Measurements from ENCODE around the gene PEX14.

The PEX14 gene

DNA sequence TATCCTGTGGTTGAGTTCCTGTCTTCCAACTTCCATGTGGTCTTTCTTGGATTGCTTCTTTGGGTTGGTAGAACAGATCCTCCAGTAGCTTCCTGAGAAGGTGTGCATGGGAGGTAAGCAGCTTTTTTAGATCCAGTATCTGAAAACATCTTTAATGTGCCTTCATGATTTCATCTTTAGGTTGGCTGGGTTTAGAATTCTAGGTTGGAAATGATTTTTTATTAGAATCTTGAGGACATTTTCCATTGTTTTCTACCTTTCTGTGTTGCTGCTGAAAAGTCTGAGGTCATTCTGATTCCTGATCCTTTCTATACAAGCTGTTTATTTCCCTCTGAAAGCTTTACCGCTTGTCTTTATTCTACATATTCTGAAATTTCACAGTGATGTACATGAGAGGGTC, 94.8 kb downstream of the PEX14 start:
- TF ChIP-seq YY1 (IDR thresholded peaks at IDR 0.05; ENCODE audit: insufficient read depth, insufficient read length) (no peak), SUZ12 (IDR thresholded peaks at IDR 0.05; ENCODE audit: extremely low read depth, insufficient read depth, insufficient read length) (no peak), ZNF274 (IDR thresholded peaks at IDR 0.05; ENCODE audit: low read depth, low read length) (no peak)
- Histone ChIP-seq H3K9me3 (ENCODE audit: insufficient read depth, low read length) (no peaks in the 10 kb centered on the region), H3K9ac (ENCODE audit: insufficient read length, low read depth) (no peak overlapping the region), H3K27me3 (ENCODE audit: insufficient read depth, insufficient read length) (no peaks in the 10 kb centered on the region), H3K4me3 (ENCODE audit: insufficient read length, low read depth) (no peak overlapping the region), H3K36me3 (ENCODE audit: insufficient read depth, insufficient read length, low read length) (no peaks in the 10 kb centered on the region), H3K4me1 (ENCODE audit: insufficient read depth, insufficient read length) (no peaks in the 10 kb centered on the region)
- DNase-seq (ENCODE audit: low read depth, low spot score): no peak

DNA sequence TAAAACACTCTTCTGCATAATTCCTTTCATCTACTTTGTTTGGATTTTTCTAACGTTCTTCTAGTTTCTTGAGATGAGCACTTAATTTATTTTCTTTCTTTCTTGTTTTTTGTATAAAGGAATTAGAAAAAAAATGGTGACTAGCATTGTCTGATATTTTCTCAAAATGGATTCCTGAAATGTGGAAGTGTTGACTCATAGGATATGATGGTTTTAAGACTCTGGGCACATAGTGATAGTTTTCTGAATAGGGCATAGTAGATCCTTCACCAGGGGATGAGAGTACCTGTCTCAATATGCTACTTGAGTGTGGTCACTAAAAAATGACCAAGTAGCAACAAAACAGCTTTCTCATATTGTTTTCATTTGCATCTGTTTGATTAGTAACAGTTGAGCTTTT, 100.9 kb downstream of the PEX14 start:
- no peaks in the 10 kb centered on the region for H3K9me3 ChIP-seq (ENCODE audit: insufficient read depth, low read length)
- no peak for TF ChIP-seq YY1 (IDR thresholded peaks at IDR 0.05; ENCODE audit: insufficient read depth, insufficient read length)
- TF ChIP-seq ZNF274 (IDR thresholded peaks at IDR 0.05; ENCODE audit: low read depth, low read length): no peak
- no peak for TF ChIP-seq SUZ12 (IDR thresholded peaks at IDR 0.05; ENCODE audit: extremely low read depth, insufficient read depth, insufficient read length)
- H3K27me3 ChIP-seq (ENCODE audit: insufficient read depth, insufficient read length): no peaks in the 10 kb centered on the region
- no peaks in the 10 kb centered on the region for H3K36me3 ChIP-seq (ENCODE audit: insufficient read depth, insufficient read length, low read length)
- no peak overlapping the region for H3K9ac ChIP-seq (ENCODE audit: insufficient read length, low read depth)
- H3K4me3 ChIP-seq (ENCODE audit: insufficient read length, low read depth): no peak overlapping the region
- no peak for DNase-seq (ENCODE audit: low read depth, low spot score)
- H3K4me1 ChIP-seq (ENCODE audit: insufficient read depth, insufficient read length): no peaks in the 10 kb centered on the region

DNA sequence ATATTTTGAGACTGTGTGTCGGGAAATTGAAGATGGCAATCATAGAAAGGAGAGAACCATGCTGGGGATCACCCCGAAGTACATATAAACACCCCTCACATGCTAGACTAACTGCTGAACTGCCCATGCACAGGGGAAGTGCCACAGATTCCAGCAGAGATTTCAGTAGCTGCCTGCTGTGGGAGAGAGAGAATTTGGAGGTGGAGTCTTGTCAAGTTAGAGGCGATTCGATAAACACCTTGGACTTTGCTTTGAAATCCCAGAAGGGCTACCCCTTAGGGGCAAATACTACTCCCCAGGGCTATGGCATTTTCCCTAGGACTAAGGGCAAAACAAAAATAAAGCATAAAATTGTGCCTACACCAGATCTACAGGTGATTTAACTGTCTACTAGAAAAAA, 103.3 kb downstream of the PEX14 start:
- H3K9ac ChIP-seq (ENCODE audit: insufficient read length, low read depth): no peak overlapping the region
- no peaks in the 10 kb centered on the region for H3K4me1 ChIP-seq (ENCODE audit: insufficient read depth, insufficient read length)
- H3K9me3 ChIP-seq (ENCODE audit: insufficient read depth, low read length): no peaks in the 10 kb centered on the region
- no peaks in the 10 kb centered on the region for H3K27me3 ChIP-seq (ENCODE audit: insufficient read depth, insufficient read length)
- no peak overlapping the region for H3K4me3 ChIP-seq (ENCODE audit: insufficient read length, low read depth)
- DNase-seq (ENCODE audit: low read depth, low spot score): no peak
- H3K36me3 ChIP-seq (ENCODE audit: insufficient read depth, insufficient read length, low read length): no peaks in the 10 kb centered on the region
- no peak for TF ChIP-seq SUZ12 (IDR thresholded peaks at IDR 0.05; ENCODE audit: extremely low read depth, insufficient read depth, insufficient read length)
- no peak for TF ChIP-seq ZNF274 (IDR thresholded peaks at IDR 0.05; ENCODE audit: low read depth, low read length)
- TF ChIP-seq YY1 (IDR thresholded peaks at IDR 0.05; ENCODE audit: insufficient read depth, insufficient read length): no peak

DNA sequence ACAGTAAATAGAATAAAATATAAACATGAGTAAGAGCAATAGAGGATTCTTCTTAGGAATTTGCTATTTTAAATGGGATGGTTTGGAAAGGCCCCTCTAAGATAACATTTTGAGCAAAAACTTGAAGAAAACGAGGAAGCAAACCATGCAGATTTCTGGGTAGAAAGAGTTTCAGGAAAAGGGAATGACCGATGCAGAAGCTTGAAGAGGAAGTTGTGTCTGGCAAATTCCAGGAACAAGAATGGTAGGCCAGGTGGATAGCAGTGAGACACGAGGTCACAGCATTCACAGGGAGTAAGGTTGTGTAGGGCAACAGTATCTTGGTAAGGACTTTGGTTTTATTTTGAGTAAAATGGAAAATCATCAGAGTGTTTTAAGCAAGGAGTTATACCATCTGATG, 108.9 kb downstream of the PEX14 start:
- no peak overlapping the region for H3K4me3 ChIP-seq (ENCODE audit: insufficient read length, low read depth)
- no peaks in the 10 kb centered on the region for H3K27me3 ChIP-seq (ENCODE audit: insufficient read depth, insufficient read length)
- H3K9ac ChIP-seq (ENCODE audit: insufficient read length, low read depth): no peak overlapping the region
- no peak for TF ChIP-seq YY1 (IDR thresholded peaks at IDR 0.05; ENCODE audit: insufficient read depth, insufficient read length)
- TF ChIP-seq ZNF274 (IDR thresholded peaks at IDR 0.05; ENCODE audit: low read depth, low read length): no peak
- no peak for TF ChIP-seq SUZ12 (IDR thresholded peaks at IDR 0.05; ENCODE audit: extremely low read depth, insufficient read depth, insufficient read length)
- DNase-seq (ENCODE audit: low read depth, low spot score): no peak
- H3K4me1 ChIP-seq (ENCODE audit: insufficient read depth, insufficient read length): no peaks in the 10 kb centered on the region
- H3K9me3 ChIP-seq (ENCODE audit: insufficient read depth, low read length): no peaks in the 10 kb centered on the region
- no peaks in the 10 kb centered on the region for H3K36me3 ChIP-seq (ENCODE audit: insufficient read depth, insufficient read length, low read length)

DNA sequence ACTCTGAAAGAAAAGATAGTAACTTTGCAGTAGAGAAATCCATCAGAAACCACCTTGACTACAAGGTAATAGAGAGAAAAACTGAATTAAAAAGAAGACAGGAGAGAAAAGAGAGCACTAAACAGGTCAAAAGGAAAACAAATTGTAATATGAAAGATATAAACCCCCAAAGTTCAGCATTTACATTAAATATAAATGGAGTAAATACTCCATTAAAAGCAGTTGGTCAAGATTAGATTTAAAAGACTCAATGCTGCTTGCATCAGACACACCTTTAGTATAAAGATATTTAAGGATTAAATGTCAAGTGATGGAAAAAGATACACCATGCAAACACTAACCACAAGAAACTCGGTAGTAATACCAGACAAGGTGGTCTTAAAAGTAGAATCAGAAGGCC, 110.5 kb downstream of the PEX14 start:
- H3K36me3 ChIP-seq (ENCODE audit: insufficient read depth, insufficient read length, low read length): no peaks in the 10 kb centered on the region
- H3K4me1 ChIP-seq (ENCODE audit: insufficient read depth, insufficient read length): no peaks in the 10 kb centered on the region
- H3K9me3 ChIP-seq (ENCODE audit: insufficient read depth, low read length): no peaks in the 10 kb centered on the region
- no peak for DNase-seq (ENCODE audit: low read depth, low spot score)
- H3K27me3 ChIP-seq (ENCODE audit: insufficient read depth, insufficient read length): no peaks in the 10 kb centered on the region
- no peak overlapping the region for H3K4me3 ChIP-seq (ENCODE audit: insufficient read length, low read depth)
- H3K9ac ChIP-seq (ENCODE audit: insufficient read length, low read depth): no peak overlapping the region
- TF ChIP-seq SUZ12 (IDR thresholded peaks at IDR 0.05; ENCODE audit: extremely low read depth, insufficient read depth, insufficient read length): no peak
- no peak for TF ChIP-seq ZNF274 (IDR thresholded peaks at IDR 0.05; ENCODE audit: low read depth, low read length)
- TF ChIP-seq YY1 (IDR thresholded peaks at IDR 0.05; ENCODE audit: insufficient read depth, insufficient read length): no peak

DNA sequence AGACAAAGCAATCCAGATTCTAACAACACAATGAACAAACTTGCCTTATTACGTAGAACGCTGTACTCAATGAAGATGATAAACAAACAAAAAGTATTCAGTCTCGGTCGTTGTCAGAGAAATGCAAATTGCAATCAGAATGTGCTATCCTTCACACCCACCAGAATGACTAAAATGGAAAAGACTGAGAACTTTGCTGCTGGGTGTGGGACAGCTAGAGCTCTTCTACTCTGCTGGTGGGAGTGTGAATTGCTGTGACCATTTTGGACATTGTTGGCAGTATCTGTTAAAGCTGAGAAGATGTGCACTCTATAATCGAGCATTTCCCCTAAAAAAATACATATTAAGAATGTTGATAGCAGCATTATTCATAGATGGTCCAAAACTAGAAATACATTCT, 111.4 kb downstream of the PEX14 start:
- DNase-seq (ENCODE audit: low read depth, low spot score): no peak
- H3K4me1 ChIP-seq (ENCODE audit: insufficient read depth, insufficient read length): no peaks in the 10 kb centered on the region
- H3K36me3 ChIP-seq (ENCODE audit: insufficient read depth, insufficient read length, low read length): no peaks in the 10 kb centered on the region
- no peak overlapping the region for H3K9ac ChIP-seq (ENCODE audit: insufficient read length, low read depth)
- no peak overlapping the region for H3K4me3 ChIP-seq (ENCODE audit: insufficient read length, low read depth)
- H3K9me3 ChIP-seq (ENCODE audit: insufficient read depth, low read length): no peaks in the 10 kb centered on the region
- TF ChIP-seq ZNF274 (IDR thresholded peaks at IDR 0.05; ENCODE audit: low read depth, low read length) (no peak), SUZ12 (IDR thresholded peaks at IDR 0.05; ENCODE audit: extremely low read depth, insufficient read depth, insufficient read length) (no peak), YY1 (IDR thresholded peaks at IDR 0.05; ENCODE audit: insufficient read depth, insufficient read length) (no peak)
- H3K27me3 ChIP-seq (ENCODE audit: insufficient read depth, insufficient read length): no peaks in the 10 kb centered on the region

DNA sequence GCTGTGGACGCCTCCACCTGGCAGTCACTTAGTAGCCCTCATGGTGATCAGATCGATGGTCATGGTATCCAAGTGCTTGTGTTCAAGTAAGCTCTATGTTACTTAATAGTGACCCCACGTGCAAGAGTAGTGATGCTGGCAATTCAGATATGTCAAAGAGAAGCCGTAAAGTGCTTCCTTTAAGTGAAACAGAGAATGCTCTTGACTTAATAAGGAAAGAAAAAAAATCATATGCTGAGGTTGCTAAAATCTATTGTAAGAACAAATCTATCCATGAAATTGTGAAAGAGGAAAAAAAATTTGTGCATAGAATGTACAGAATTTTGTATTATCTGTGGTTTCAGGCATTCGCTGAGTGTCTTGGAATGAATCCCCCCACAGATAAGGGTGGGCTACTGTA, 113.9 kb downstream of the PEX14 start:
- no peak for DNase-seq (ENCODE audit: low read depth, low spot score)
- Histone ChIP-seq H3K4me3 (ENCODE audit: insufficient read length, low read depth) (no peak overlapping the region), H3K27me3 (ENCODE audit: insufficient read depth, insufficient read length) (no peaks in the 10 kb centered on the region), H3K9ac (ENCODE audit: insufficient read length, low read depth) (no peak overlapping the region), H3K36me3 (ENCODE audit: insufficient read depth, insufficient read length, low read length) (no peaks in the 10 kb centered on the region), H3K9me3 (ENCODE audit: insufficient read depth, low read length) (no peaks in the 10 kb centered on the region), H3K4me1 (ENCODE audit: insufficient read depth, insufficient read length) (no peaks in the 10 kb centered on the region)
- TF ChIP-seq SUZ12 (IDR thresholded peaks at IDR 0.05; ENCODE audit: extremely low read depth, insufficient read depth, insufficient read length) (no peak), YY1 (IDR thresholded peaks at IDR 0.05; ENCODE audit: insufficient read depth, insufficient read length) (no peak), ZNF274 (IDR thresholded peaks at IDR 0.05; ENCODE audit: low read depth, low read length) (no peak)

DNA sequence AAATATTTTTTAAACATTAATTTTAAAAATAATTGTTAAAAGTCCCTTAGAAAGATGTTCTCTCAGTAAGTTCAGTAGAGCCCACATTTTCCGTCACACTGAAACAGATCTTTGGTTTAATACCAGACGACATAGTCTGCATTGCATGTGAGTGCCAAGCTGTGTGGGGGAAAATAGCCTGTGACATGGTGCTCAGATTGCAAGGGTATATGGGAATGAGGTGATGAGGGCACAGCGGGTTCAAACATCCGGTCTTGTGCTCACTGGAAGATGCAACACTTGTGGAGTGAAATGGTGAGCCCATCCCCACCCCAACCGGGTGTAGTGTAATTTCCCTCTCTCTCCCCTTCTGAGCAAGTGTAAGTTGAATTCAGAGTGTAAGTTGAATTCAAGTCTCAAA, 114.3 kb downstream of the PEX14 start:
- Histone ChIP-seq H3K4me1 (ENCODE audit: insufficient read depth, insufficient read length) (no peaks in the 10 kb centered on the region), H3K9me3 (ENCODE audit: insufficient read depth, low read length) (no peaks in the 10 kb centered on the region), H3K36me3 (ENCODE audit: insufficient read depth, insufficient read length, low read length) (no peaks in the 10 kb centered on the region), H3K4me3 (ENCODE audit: insufficient read length, low read depth) (no peak overlapping the region), H3K9ac (ENCODE audit: insufficient read length, low read depth) (no peak overlapping the region), H3K27me3 (ENCODE audit: insufficient read depth, insufficient read length) (no peaks in the 10 kb centered on the region)
- no peak for DNase-seq (ENCODE audit: low read depth, low spot score)
- no peak for TF ChIP-seq YY1 (IDR thresholded peaks at IDR 0.05; ENCODE audit: insufficient read depth, insufficient read length)
- no peak for TF ChIP-seq SUZ12 (IDR thresholded peaks at IDR 0.05; ENCODE audit: extremely low read depth, insufficient read depth, insufficient read length)
- TF ChIP-seq ZNF274 (IDR thresholded peaks at IDR 0.05; ENCODE audit: low read depth, low read length): no peak

All from NT2/D1 (cell line).